ENCODE measurements around the gene BBX. TPM values are rescaled to one million over a fixed set of nuclear protein-coding genes. Genes with fewer than 3 reads are reported as not detected.

Gene BBX
- total RNA-seq, 6 donors from 2014 or later: 35.0 to 65.0 (median 42.8) TPM

GRCh38 chr3:107611775-107612469 lies 89.2 kb downstream of the BBX start:
- WGBS, 2 donors: 78 to 91% methylated on average over 1 of the region's 1 CpG
- Histone ChIP-seq H3K36me3 (no peaks in the 10 kb centered on the region), H3K9me3 (no peaks in the 10 kb centered on the region), H3K4me3 (no peak overlapping the region), H3K4me1 (no peaks in the 10 kb centered on the region), H3K27me3 (no peaks in the 10 kb centered on the region), H3K27ac (no peak overlapping the region)
- ATAC-seq (ENCODE audit: low FRiP score in 2 of 2) (no peak), DNase-seq (no peak)
- TF ChIP-seq, protein P1, sequence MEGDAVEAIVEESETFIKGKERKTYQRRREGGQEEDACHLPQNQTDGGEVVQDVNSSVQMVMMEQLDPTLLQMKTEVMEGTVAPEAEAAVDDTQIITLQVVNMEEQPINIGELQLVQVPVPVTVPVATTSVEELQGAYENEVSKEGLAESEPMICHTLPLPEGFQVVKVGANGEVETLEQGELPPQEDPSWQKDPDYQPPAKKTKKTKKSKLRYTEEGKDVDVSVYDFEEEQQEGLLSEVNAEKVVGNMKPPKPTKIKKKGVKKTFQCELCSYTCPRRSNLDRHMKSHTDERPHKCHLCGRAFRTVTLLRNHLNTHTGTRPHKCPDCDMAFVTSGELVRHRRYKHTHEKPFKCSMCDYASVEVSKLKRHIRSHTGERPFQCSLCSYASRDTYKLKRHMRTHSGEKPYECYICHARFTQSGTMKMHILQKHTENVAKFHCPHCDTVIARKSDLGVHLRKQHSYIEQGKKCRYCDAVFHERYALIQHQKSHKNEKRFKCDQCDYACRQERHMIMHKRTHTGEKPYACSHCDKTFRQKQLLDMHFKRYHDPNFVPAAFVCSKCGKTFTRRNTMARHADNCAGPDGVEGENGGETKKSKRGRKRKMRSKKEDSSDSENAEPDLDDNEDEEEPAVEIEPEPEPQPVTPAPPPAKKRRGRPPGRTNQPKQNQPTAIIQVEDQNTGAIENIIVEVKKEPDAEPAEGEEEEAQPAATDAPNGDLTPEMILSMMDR (IDR thresholded peaks at IDR 0.05): no peak
- TF ChIP-seq POLR2AphosphoS5 (IDR thresholded peaks at IDR 0.05) (no peak), EP300 (IDR thresholded peaks at IDR 0.05) (no peak), POLR2A (IDR thresholded peaks at IDR 0.05) (no peak)

- no peak for ATAC-seq (ENCODE audit: low FRiP score in 2 of 2)
- Histone ChIP-seq H3K36me3 (no peaks in the 10 kb centered on the region), H3K4me1 (no peaks in the 10 kb centered on the region), H3K27ac (no peak overlapping the region), H3K4me3 (no peak overlapping the region), H3K9me3 (no peaks in the 10 kb centered on the region), H3K27me3 (no peaks in the 10 kb centered on the region)
- 100% methylated on average over 2 of the region's 2 CpGs; no CpG with 5 or more reads in 1 of the 2 donors for WGBS, 2 donors
- no peak for TF ChIP-seq POLR2AphosphoS5 (IDR thresholded peaks at IDR 0.05)
- no peak for TF ChIP-seq EP300 (IDR thresholded peaks at IDR 0.05)
- no peak for TF ChIP-seq POLR2A (IDR thresholded peaks at IDR 0.05)
- TF ChIP-seq, protein P1 (IDR thresholded peaks at IDR 0.05): no peak
- no peak for DNase-seq
Measured at GRCh38 chr3:107612664-107613084, 89.9 kb downstream of the BBX start.

GRCh38 chr3:107619549-107619948 lies 96.8 kb downstream of the BBX start:
- ATAC-seq (ENCODE audit: low FRiP score in 2 of 2): no peak
- Histone ChIP-seq H3K4me1 (peaks cover 0 to 4% (median 0%) of the 10 kb centered on the region in 4 donors), H3K4me3 (no peak overlapping the region), H3K9me3 (no peaks in the 10 kb centered on the region), H3K27ac (no peak overlapping the region), H3K36me3 (no peaks in the 10 kb centered on the region), H3K27me3 (no peaks in the 10 kb centered on the region)
- TF ChIP-seq EP300 (IDR thresholded peaks at IDR 0.05) (no peak), POLR2A (IDR thresholded peaks at IDR 0.05) (no peak)
- TF ChIP-seq, protein P1 (IDR thresholded peaks at IDR 0.05): no peak
- 83 to 88% methylated on average over 2 of the region's 2 CpGs for WGBS, 2 donors
- DNase-seq: no peak

DNA sequence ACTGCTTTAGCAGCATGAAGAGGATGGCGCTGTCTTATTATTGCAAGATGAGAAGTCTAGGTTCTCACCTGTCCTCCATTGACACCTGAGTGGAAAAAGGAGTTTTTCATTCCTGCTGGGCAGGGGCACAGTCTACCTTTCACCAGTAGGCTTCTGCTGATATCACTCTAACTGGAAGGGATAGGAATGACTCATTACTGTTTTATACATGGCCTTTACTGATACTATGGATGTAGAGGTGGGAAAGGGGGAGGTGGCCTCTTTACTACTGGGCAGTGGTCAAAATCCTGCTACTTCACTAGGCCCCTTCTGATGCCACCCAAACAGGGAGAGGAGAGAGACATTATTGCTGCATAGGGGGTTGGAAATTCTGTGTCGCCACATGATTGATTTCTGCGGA lies 97.8 kb downstream of the BBX start:
- H3K36me3 ChIP-seq: no peaks in the 10 kb centered on the region
- H3K9me3 ChIP-seq: no peaks in the 10 kb centered on the region
- no peak overlapping the region for H3K4me3 ChIP-seq
- TF ChIP-seq EP300 (IDR thresholded peaks at IDR 0.05) (no peak), POLR2AphosphoS5 (IDR thresholded peaks at IDR 0.05) (no peak)
- H3K27me3 ChIP-seq: no peaks in the 10 kb centered on the region
- ATAC-seq (ENCODE audit: low FRiP score in 2 of 2): no peak
- no peak for DNase-seq
- no peak overlapping the region for H3K27ac ChIP-seq
- 61 to 93% methylated on average over 3 of the region's 3 CpGs for WGBS, 2 donors
- peaks cover 0 to 4% (median 0%) of the 10 kb centered on the region in 4 donors for H3K4me1 ChIP-seq

DNA sequence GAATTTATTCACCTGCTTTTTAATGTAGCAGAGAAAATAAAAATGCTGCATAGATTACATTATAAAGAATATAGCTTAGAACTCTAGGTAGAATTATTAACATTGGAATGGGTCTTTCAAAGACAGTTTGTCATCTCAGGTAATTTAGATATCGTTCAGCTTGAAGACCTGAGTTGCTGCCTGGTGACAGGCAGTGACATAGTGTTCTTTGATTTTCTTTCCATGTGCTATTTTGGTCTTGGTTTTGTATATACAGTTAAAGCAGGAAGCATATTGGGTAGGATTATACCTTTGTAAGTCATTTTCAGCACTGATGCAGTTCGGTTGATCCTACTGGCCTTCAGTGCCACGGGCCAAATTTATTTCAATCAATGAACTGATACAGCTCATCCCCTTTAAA lies 98.7 kb downstream of the BBX start:
- 68 to 76% methylated on average over 3 of the region's 3 CpGs for WGBS, 2 donors
- Histone ChIP-seq H3K4me1 (peaks cover 0 to 4% (median 0%) of the 10 kb centered on the region in 4 donors), H3K9me3 (no peaks in the 10 kb centered on the region), H3K36me3 (no peaks in the 10 kb centered on the region), H3K27ac (no peak overlapping the region), H3K4me3 (no peak overlapping the region), H3K27me3 (no peaks in the 10 kb centered on the region)
- ATAC-seq (ENCODE audit: low FRiP score in 2 of 2) (no peak), DNase-seq (no peak)
- TF ChIP-seq, protein P1 (IDR thresholded peaks at IDR 0.05): no peak
- TF ChIP-seq EP300 (IDR thresholded peaks at IDR 0.05) (no peak), POLR2AphosphoS5 (IDR thresholded peaks at IDR 0.05) (no peak), POLR2A (IDR thresholded peaks at IDR 0.05) (no peak)

Data from upper lobe of left lung (tissue), 6 donors.